Mesothelial cell of epicardium (in vitro differentiated cells): Measurements from ENCODE around the gene PDZRN3. TPM values are rescaled to one million over a fixed set of nuclear protein-coding genes. Genes with fewer than 3 reads are reported as not detected.

Experiments
- DNase-seq, 2 experiments: peaks; one replicate each; pipeline ENCODE4 v3.0.0; 2021; ENCODE audit warnings: low spot score in 2 of 2; ENCODE audit not compliant: unreplicated experiment in 2 of 2
- H3K27ac Mint-ChIP-seq: 2 replicates; pipeline ENCODE4 v1.8.0; 2021; ENCODE audit warnings: mixed read lengths
- H3K27me3 Mint-ChIP-seq: 2 replicates; pipeline ENCODE4 v1.8.0; 2021; ENCODE audit warnings: low read depth, mixed read lengths
- H3K36me3 Mint-ChIP-seq: 2 replicates; pipeline ENCODE4 v1.8.0; 2021; ENCODE audit warnings: mixed read lengths
- H3K4me1 Mint-ChIP-seq: 2 replicates; pipeline ENCODE4 v1.8.0; 2021; ENCODE audit warnings: mixed read lengths
- H3K4me3 Mint-ChIP-seq: 2 replicates; pipeline ENCODE4 v1.8.0; 2021; ENCODE audit warnings: mild to moderate bottlenecking, moderate library complexity, mixed read lengths
- H3K9me3 Mint-ChIP-seq: 2 replicates; pipeline ENCODE4 v1.8.0; 2021; ENCODE audit warnings: mixed read lengths
- CTCF ChIP-seq: fragments of 200-600 bp; sonication (generic); IDR thresholded peaks from one replicate; pipeline ENCODE4 v1.5.0; 2021; ENCODE audit warnings: antibody characterized with exemption; ENCODE audit not compliant: unreplicated experiment
- total RNA-seq: library from RNA; stranded (reverse); gene quantifications from 3 replicates; pipeline ENCODE4 v1.2.1, GENCODE V29; 2021

Gene PDZRN3
- total RNA-seq, 1 donor from 2014 or later = 48.4 TPM

- no peak overlapping the region for H3K27ac Mint-ChIP-seq
- no peaks in the 10 kb centered on the region for H3K27me3 Mint-ChIP-seq
- DNase-seq = no peak
- H3K4me3 Mint-ChIP-seq = no peak overlapping the region
- peaks cover 11% of the 10 kb centered on the region for H3K9me3 Mint-ChIP-seq
- H3K4me1 Mint-ChIP-seq = peaks cover 25% of the 10 kb centered on the region
- no peak for TF ChIP-seq CTCF
- peaks cover 33% of the 10 kb centered on the region for H3K36me3 Mint-ChIP-seq
These were observed 27.3 kb downstream of the PDZRN3 start for GRCh38 chr3:73597476-73597875.

GRCh38 chr3:73592154-73593144 is 32.3 kb downstream of the PDZRN3 start:
- no peak for DNase-seq
- Mint-ChIP-seq H3K27me3 (no peaks in the 10 kb centered on the region), H3K4me3 (no peak overlapping the region), H3K27ac (no peak overlapping the region), H3K36me3 (peaks cover 36% of the 10 kb centered on the region), H3K9me3 (peaks cover 17% of the 10 kb centered on the region), H3K4me1 (peaks cover 22% of the 10 kb centered on the region)
- TF ChIP-seq CTCF = no peak

GRCh38 chr3:73591286-73591800 is 33.4 kb downstream of the PDZRN3 start:
- H3K36me3 Mint-ChIP-seq = peaks cover 26% of the 10 kb centered on the region
- no peak for DNase-seq
- H3K27ac Mint-ChIP-seq = no peak overlapping the region
- H3K4me1 Mint-ChIP-seq = peaks cover 18% of the 10 kb centered on the region
- TF ChIP-seq CTCF = no peak
- H3K4me3 Mint-ChIP-seq = no peak overlapping the region
- no peaks in the 10 kb centered on the region for H3K27me3 Mint-ChIP-seq
- peaks cover 16% of the 10 kb centered on the region for H3K9me3 Mint-ChIP-seq

- peaks cover 13% of the 10 kb centered on the region for H3K36me3 Mint-ChIP-seq
- DNase-seq = no peak
- peaks cover 6% of the 10 kb centered on the region for H3K9me3 Mint-ChIP-seq
- H3K27me3 Mint-ChIP-seq = no peaks in the 10 kb centered on the region
- no peak overlapping the region for H3K27ac Mint-ChIP-seq
- H3K4me1 Mint-ChIP-seq = peaks cover 13% of the 10 kb centered on the region
- no peak for TF ChIP-seq CTCF
- H3K4me3 Mint-ChIP-seq = no peak overlapping the region
These were observed 38.1 kb downstream of the PDZRN3 start for GRCh38 chr3:73586628-73587027.

GRCh38 chr3:73586190-73586589 is 38.6 kb downstream of the PDZRN3 start:
- TF ChIP-seq CTCF = no peak
- peak overlapping the region; percentile 72 for H3K27ac Mint-ChIP-seq
- H3K4me1 Mint-ChIP-seq = peaks cover 13% of the 10 kb centered on the region
- no peaks in the 10 kb centered on the region for H3K27me3 Mint-ChIP-seq
- H3K4me3 Mint-ChIP-seq = no peak overlapping the region
- no peak for DNase-seq
- peaks cover 6% of the 10 kb centered on the region for H3K9me3 Mint-ChIP-seq
- H3K36me3 Mint-ChIP-seq = peaks cover 13% of the 10 kb centered on the region
